ENCODE data around the gene CDK17.

GRCh38 chr12:96365604-96366380 lies 34.4 kb downstream of the CDK17 start:
- TF ChIP-seq REST (IDR thresholded peaks at IDR 0.05; ENCODE audit: insufficient read depth in 1 of 2, low read depth in 2 of 2, low read length in 2 of 2) (no peak), TAF1 (IDR thresholded peaks at IDR 0.05; ENCODE audit: borderline replicate concordance, insufficient read depth, low read length) (no peak), POLR2AphosphoS5 (IDR thresholded peaks at IDR 0.05; ENCODE audit: low read depth, low read length) (no peak)
